ENCODE data around the gene CHTOP.

CHTOP gene

GRCh38 chr1:153687346-153688125 is 53.7 kb downstream of the CHTOP start:
- TF ChIP-seq ZNF565 (CRISPR knock-in tag; conservative IDR thresholded peaks at IDR 0.05; ENCODE audit: low read depth), result no peak
- no peak for TF ChIP-seq BACH2 (CRISPR knock-in tag; IDR thresholded peaks at IDR 0.05; ENCODE audit: borderline replicate concordance)
- TF ChIP-seq CSRNP3 (CRISPR knock-in tag; IDR thresholded peaks at IDR 0.05), result no peak
- no peak for TF ChIP-seq ESRRG (CRISPR knock-in tag; IDR thresholded peaks at IDR 0.05)
- no peak for TF ChIP-seq ZC3H10 (CRISPR knock-in tag; IDR thresholded peaks at IDR 0.05)
- TF ChIP-seq ZFP3 (CRISPR knock-in tag; IDR thresholded peaks at IDR 0.05), result no peak
- no peak for TF ChIP-seq POU6F1 (CRISPR knock-in tag; IDR thresholded peaks at IDR 0.05; ENCODE audit: borderline replicate concordance, low read depth)
- TF ChIP-seq OSR1 (CRISPR knock-in tag; IDR thresholded peaks at IDR 0.05), result no peak
- no peak for TF ChIP-seq CREB5 (CRISPR knock-in tag; IDR thresholded peaks at IDR 0.05; ENCODE audit: low read depth)
- no peak for TF ChIP-seq RARB (CRISPR knock-in tag; IDR thresholded peaks at IDR 0.05)
- no peak for TF ChIP-seq TOX (CRISPR knock-in tag; IDR thresholded peaks at IDR 0.05; ENCODE audit: borderline replicate concordance)
- ATAC-seq, result no peak

GRCh38 chr1:153688276-153688675 is 54.4 kb downstream of the CHTOP start:
- TF ChIP-seq OSR1 (CRISPR knock-in tag; IDR thresholded peaks at IDR 0.05) (no peak), ZFP30 (CRISPR knock-in tag; IDR thresholded peaks at IDR 0.05) (no peak), PATZ1 (CRISPR knock-in tag; IDR thresholded peaks at IDR 0.05; ENCODE audit: borderline replicate concordance) (no peak)
- no peak for ATAC-seq

GRCh38 chr1:153688736-153689328 is 55.0 kb downstream of the CHTOP start:
- no peak for ATAC-seq
- TF ChIP-seq TCF4 (CRISPR knock-in tag; IDR thresholded peaks at IDR 0.05; ENCODE audit: borderline replicate concordance) (no peak), ARNTL (CRISPR knock-in tag; IDR thresholded peaks at IDR 0.05; ENCODE audit: borderline replicate concordance, low read depth) (no peak), ZNF8 (CRISPR knock-in tag; IDR thresholded peaks at IDR 0.05) (no peak), ISL1 (CRISPR knock-in tag; IDR thresholded peaks at IDR 0.05) (no peak), ESRRG (CRISPR knock-in tag; IDR thresholded peaks at IDR 0.05) (no peak), POU6F1 (CRISPR knock-in tag; IDR thresholded peaks at IDR 0.05; ENCODE audit: borderline replicate concordance, low read depth) (no peak), ZNF565 (CRISPR knock-in tag; conservative IDR thresholded peaks at IDR 0.05; ENCODE audit: low read depth) (no peak), ZC3H10 (CRISPR knock-in tag; IDR thresholded peaks at IDR 0.05) (no peak), ZFP3 (CRISPR knock-in tag; IDR thresholded peaks at IDR 0.05) (no peak), RARB (CRISPR knock-in tag; IDR thresholded peaks at IDR 0.05) (no peak), ZNF70 (CRISPR knock-in tag; IDR thresholded peaks at IDR 0.05) (no peak), OSR1 (CRISPR knock-in tag; IDR thresholded peaks at IDR 0.05) (no peak), BACH2 (CRISPR knock-in tag; IDR thresholded peaks at IDR 0.05; ENCODE audit: borderline replicate concordance) (no peak), CSRNP3 (CRISPR knock-in tag; IDR thresholded peaks at IDR 0.05) (no peak), TSHZ2 (CRISPR knock-in tag; IDR thresholded peaks at IDR 0.05) (no peak), SNAI2 (CRISPR knock-in tag; IDR thresholded peaks at IDR 0.05) (no peak), CSDC2 (CRISPR knock-in tag; IDR thresholded peaks at IDR 0.05) (no peak), PPARA (CRISPR knock-in tag; IDR thresholded peaks at IDR 0.05; ENCODE audit: borderline replicate concordance) (no peak)
